Measurements from ENCODE around the gene CACNA1A.

Gene CACNA1A

DNA sequence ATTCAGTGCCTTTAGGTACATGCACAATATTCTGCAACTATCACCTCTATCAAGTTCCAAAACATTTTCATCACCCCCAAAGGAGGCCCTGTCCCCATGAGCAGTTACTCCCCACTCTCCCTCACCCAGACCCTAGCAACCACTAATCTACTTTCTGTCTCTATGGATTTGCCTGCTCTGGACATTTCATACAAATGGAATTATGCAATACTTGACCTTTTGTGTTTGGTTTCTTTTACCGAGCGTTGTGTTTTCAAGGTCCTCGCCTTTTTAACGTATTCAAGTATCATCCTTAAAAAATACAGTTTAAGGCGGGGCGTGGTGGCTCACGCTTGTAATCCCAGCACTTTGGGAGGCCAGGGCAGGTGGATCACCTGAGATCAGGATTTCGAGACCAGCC, 196.4 kb downstream of the CACNA1A start:
- Histone ChIP-seq H3K4me2 (ENCODE audit: low read depth, low read length) (no peak overlapping the region), H3K27ac (ENCODE audit: low read length) (no peak overlapping the region), H3K9me2 (replicated peaks; ENCODE audit: insufficient read depth, low read length) (no peaks in the 10 kb centered on the region), H3K9me3 (replicated peaks; ENCODE audit: insufficient read depth, low read length) (no peaks in the 10 kb centered on the region), H3F3A (ENCODE audit: insufficient read depth, low read length) (no peaks in the 10 kb centered on the region), H2AFZ (ENCODE audit: low read length) (no peak overlapping the region), H4K20me1 (ENCODE audit: insufficient read depth, low read length) (no peaks in the 10 kb centered on the region), H3K27me3 (replicated peaks; ENCODE audit: insufficient read depth, low read length) (peaks cover 67% of the 10 kb centered on the region), H3K4me1 (ENCODE audit: low read length) (no peaks in the 10 kb centered on the region), H3K4me3 (ENCODE audit: low read length) (no peak overlapping the region), H3K79me2 (ENCODE audit: low read length) (no peaks in the 10 kb centered on the region), H3K36me3 (replicated peaks; ENCODE audit: insufficient read depth, low read length) (no peaks in the 10 kb centered on the region), H3K9ac (ENCODE audit: low read length) (no peak overlapping the region)
- DNase-seq, result no peak
- TF ChIP-seq EZH2 (optimal IDR thresholded peaks at IDR 0.05; ENCODE audit: low read depth, low read length), result no peak
- no peak for TF ChIP-seq EZH2phosphoT487 (IDR thresholded peaks at IDR 0.05; ENCODE audit: low read length)
- TF ChIP-seq CTCF (IDR thresholded peaks at IDR 0.05; ENCODE audit: low read length), result no peak

DNA sequence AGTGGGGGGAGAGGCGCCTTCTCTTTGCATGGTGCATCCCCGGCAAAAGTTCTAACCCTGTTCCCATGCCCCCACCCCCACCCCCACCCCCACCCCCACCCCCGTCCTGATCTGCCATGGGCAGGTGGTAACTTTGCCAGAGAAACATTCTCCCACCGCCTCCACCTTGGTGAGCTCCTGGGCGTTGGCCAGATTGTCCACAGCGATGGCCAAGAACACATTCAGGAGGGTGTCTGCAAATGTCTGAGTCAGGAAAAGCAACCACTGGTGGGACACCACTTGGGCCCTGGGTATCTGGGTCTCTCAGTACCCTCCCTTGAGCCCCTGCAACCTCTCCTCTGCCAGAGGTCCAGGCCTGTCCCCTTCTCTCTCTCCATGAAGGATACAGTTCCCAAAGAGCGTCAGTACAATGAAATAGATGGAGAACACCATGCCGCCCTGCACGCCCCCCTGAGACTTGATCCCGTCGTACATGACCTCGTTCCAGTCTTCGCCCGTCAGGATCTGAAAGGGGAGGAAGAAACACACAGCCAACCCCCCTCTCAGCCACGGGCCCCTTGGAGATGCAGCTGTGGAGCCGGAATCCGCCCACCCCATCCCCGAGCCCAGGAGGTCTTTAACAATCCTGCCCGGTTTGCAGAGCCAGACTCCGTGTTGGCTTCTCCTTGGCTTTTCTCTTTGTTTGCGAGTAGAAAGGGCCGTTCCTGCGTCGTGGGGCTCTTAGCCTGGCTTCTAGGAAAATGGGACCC, 202.7 kb downstream of the CACNA1A start:
- no peak for TF ChIP-seq EZH2 (optimal IDR thresholded peaks at IDR 0.05; ENCODE audit: low read depth, low read length)
- no peak for TF ChIP-seq EZH2phosphoT487 (IDR thresholded peaks at IDR 0.05; ENCODE audit: low read length)
- TF ChIP-seq CTCF (IDR thresholded peaks at IDR 0.05; ENCODE audit: low read length), result no peak
- no peaks in the 10 kb centered on the region for H3K9me2 ChIP-seq (replicated peaks; ENCODE audit: insufficient read depth, low read length)
- H3F3A ChIP-seq (ENCODE audit: insufficient read depth, low read length), result no peaks in the 10 kb centered on the region
- no peaks in the 10 kb centered on the region for H4K20me1 ChIP-seq (ENCODE audit: insufficient read depth, low read length)
- H3K36me3 ChIP-seq (replicated peaks; ENCODE audit: insufficient read depth, low read length), result no peaks in the 10 kb centered on the region
- no peak overlapping the region for H2AFZ ChIP-seq (ENCODE audit: low read length)
- no peaks in the 10 kb centered on the region for H3K9me3 ChIP-seq (replicated peaks; ENCODE audit: insufficient read depth, low read length)
- H3K4me1 ChIP-seq (ENCODE audit: low read length), result no peaks in the 10 kb centered on the region
- no peak overlapping the region for H3K4me3 ChIP-seq (ENCODE audit: low read length)
- no peaks in the 10 kb centered on the region for H3K79me2 ChIP-seq (ENCODE audit: low read length)
- DNase-seq, result no peak
- H3K27ac ChIP-seq (ENCODE audit: low read length), result no peak overlapping the region
- H3K4me2 ChIP-seq (ENCODE audit: low read depth, low read length), result no peak overlapping the region
- H3K27me3 ChIP-seq (replicated peaks; ENCODE audit: insufficient read depth, low read length), result peaks cover 87% of the 10 kb centered on the region
- H3K9ac ChIP-seq (ENCODE audit: low read length), result no peak overlapping the region

- no peaks in the 10 kb centered on the region for H3K9me3 ChIP-seq (replicated peaks; ENCODE audit: insufficient read depth, low read length)
- no peaks in the 10 kb centered on the region for H4K20me1 ChIP-seq (ENCODE audit: insufficient read depth, low read length)
- TF ChIP-seq EZH2 (optimal IDR thresholded peaks at IDR 0.05; ENCODE audit: low read depth, low read length) (no peak), CTCF (IDR thresholded peaks at IDR 0.05; ENCODE audit: low read length) (no peak), EZH2phosphoT487 (IDR thresholded peaks at IDR 0.05; ENCODE audit: low read length) (no peak)
- H2AFZ ChIP-seq (ENCODE audit: low read length), result no peak overlapping the region
- H3K4me3 ChIP-seq (ENCODE audit: low read length), result no peak overlapping the region
- no peaks in the 10 kb centered on the region for H3F3A ChIP-seq (ENCODE audit: insufficient read depth, low read length)
- no peak for DNase-seq
- H3K27ac ChIP-seq (ENCODE audit: low read length), result no peak overlapping the region
- H3K9me2 ChIP-seq (replicated peaks; ENCODE audit: insufficient read depth, low read length), result no peaks in the 10 kb centered on the region
- H3K9ac ChIP-seq (ENCODE audit: low read length), result no peak overlapping the region
- H3K27me3 ChIP-seq (replicated peaks; ENCODE audit: insufficient read depth, low read length), result peaks cover 81% of the 10 kb centered on the region
- H3K79me2 ChIP-seq (ENCODE audit: low read length), result no peaks in the 10 kb centered on the region
- H3K36me3 ChIP-seq (replicated peaks; ENCODE audit: insufficient read depth, low read length), result no peaks in the 10 kb centered on the region
- no peaks in the 10 kb centered on the region for H3K4me1 ChIP-seq (ENCODE audit: low read length)
- no peak overlapping the region for H3K4me2 ChIP-seq (ENCODE audit: low read depth, low read length)
Measured at GRCh38 chr19:13302526-13303270, 203.6 kb downstream of the CACNA1A start.

Measured in MM.1S (cell line).